Pulmonary artery endothelial cell (primary cell): Measurements from ENCODE around the gene NAV2. TPM values are rescaled to one million over a fixed set of nuclear protein-coding genes. Genes with fewer than 3 reads are reported as not detected.
"Not testable (repeated sequence)": the region's sequence is repeated elsewhere in the genome, so short reads cannot be mapped to it uniquely, and the experiment has no call there.

Experiments
- DNase-seq: peaks from one replicate; pipeline ENCODE4 v3.0.0-alpha.2; 2011; ENCODE audit warnings: low read depth, low spot score
- total RNA-seq: library from RNA; depleted of rRNA; stranded (reverse); fragments of >200 nt; gene quantifications from 2 replicates; pipeline ENCODE4 v1.2.3, GENCODE V29; 2014

Gene NAV2
- total RNA-seq, 1 donor from 2014 or later = 9.5 TPM

DNA sequence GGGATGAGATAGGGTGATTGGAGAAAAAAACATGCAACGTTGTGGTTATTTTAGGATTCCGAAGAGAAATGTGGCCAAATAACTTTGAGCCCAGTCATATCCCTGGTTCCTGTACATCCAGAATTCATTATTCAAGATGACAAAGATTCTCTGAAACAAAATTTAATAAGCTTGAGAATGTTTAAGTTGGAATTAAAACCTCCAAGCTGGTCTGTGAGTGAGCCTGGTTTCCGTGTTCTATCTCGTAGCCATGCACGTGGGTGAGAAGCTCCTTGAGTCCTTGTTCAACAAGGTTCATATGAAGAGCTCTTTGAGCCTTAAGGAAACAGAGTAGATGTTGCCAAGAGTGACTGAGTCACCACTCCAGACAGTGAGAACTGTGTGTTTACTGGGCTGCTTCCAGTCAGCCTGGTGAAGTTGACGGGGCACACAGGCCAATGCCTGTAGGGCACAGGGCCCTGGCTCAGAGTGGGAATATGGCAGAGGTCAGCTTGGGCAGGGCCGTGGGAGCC lies 206.5 kb downstream of the NAV2 start:
- peak; percentile 91 for DNase-seq

DNA sequence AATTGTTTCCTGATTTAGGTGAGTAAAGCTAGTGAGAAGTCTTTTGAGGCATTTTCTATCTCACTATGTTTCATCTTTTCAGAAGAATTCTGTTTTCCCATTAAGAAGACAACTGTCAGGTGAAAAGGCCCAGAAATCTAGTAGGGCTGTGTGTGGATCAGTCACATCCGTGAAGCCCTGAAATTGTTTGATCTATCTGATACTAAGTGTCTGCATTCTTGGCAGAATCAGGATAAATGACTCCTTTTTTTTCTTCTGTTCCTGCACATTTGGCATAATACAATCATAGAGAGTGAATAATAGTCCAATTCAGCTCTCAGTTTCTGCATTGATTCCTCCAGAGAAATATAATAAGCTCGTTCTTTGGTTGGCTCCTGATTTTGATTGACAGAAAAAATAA lies 208.3 kb downstream of the NAV2 start:
- DNase-seq = no peak

DNA sequence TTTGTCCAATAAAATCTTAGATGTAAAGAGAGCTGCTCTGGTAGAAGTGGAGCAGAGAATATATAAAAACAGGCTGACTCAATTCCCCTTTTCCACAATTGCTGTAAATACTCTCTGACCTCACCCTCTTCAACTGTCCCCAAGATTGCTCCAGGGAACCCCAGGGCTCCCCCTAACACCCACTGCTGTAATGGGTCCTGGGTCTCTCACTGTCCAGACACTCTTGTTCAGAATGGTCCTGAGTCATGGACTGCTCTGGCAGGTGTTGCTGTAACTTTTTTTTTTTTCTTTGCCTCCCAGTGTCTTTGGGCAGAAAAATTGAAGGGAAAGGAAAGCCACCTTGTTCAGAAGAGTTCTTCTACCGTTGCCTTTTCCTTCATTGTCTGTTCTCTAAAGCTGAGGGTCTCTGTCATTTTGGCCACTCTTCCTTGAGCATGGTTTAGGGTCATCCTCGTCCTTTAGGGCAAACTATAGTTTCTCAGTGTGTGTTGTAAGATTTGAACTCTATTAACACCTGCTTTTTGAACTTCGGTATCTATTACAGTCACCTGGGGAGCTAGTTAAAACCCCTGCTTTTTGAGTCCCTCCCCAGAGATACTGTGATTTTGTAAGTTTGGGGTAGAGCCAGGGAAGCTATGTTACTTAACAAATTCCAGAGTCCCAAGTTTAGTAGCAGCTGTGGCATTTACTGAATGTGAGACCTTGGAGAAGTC lies 209.5 kb downstream of the NAV2 start:
- no peak for DNase-seq

DNA sequence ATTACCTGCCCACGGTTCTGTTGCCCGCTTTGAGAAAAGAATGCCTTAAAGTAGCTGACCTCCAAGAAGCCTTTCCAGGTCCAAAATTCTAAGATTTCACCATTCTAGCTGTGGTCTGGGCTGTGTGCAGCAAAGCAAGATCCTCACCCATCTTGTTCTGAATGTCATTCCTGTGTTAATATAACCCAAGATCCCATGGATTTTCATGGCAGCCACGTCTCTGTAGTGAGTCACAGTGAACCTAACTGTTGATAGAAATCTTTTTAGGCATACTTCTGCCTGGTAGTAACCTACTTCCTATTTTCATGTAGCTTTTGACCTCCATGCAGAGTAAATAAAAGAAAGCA lies 210.0 kb downstream of the NAV2 start:
- no peak for DNase-seq

DNA sequence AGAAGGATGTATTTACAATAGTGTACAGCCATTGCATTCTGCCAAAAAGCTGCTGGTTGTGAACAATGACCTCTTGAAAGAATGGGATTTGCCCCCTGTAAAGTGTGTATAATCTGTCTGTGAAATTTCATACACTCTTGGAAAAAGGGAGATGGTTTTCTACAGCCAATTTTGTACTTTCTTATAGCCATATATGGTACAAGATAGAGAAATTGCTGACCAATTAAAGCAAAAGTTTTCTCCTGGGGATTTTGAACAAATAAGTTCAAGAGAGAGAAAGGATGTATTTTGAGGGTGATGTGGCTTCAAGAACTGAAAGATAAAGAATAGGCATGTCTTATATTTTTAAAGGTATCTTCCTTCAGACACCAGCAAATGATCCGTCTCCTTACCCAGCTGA lies 211.0 kb downstream of the NAV2 start:
- DNase-seq = no peak

DNA sequence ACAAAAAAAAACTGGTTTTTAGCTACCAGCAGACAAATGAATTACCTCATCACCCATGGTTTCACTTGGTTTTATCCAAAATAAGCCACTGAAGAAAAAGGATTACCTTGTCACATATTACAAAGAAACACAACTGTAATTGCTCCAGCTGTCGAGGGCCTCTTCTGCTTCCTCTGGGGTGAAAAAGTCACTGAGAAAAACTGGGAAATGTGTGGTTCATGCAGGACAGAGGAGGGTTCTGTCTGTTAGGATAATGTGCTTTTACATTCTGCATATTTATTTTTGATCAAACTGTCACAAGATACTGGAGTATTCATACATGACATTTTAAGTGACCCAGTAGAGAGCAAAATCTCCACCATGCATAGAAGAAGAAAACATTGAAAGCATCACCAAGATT lies 211.7 kb downstream of the NAV2 start:
- no peak for DNase-seq

DNA sequence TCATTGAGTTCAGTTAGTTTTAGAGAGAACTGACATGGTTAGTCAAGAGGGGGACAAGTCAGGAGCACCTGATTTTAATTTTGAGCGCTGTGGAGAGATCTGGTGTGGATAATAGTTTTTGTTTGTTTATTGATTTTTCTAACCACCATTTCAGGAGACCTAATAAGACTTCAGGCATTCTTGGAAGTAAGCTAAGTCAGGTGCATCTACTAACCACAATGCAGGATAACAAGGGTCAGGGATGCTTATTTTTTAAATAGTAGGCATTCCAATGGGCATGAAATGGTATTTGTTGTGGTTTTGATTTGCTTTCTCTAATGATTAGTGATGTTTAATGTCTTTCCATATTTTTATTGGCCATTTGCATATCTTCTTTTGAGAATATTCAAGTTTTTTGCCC lies 212.1 kb downstream of the NAV2 start:
- DNase-seq = no peak

DNA sequence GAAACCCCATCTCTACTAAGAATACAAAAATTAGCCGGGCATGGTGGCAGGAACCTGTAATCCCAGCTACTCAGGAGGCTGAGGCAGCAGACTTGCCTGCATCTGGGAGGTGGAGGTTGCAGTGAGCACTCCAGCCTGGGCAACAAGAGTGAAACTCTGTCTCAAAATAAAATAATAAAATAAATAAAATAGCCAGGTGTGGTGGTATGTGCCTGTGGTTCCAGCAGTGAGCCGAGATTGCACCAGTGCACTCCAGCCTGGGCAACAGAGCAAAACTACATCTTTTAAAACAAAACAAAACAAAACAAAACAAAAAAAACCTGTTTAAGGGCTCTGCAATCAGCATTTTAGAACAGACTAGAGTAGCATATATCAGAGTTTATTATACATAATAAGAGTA lies 214.8 kb downstream of the NAV2 start:
- not testable (repeated sequence) for DNase-seq

DNA sequence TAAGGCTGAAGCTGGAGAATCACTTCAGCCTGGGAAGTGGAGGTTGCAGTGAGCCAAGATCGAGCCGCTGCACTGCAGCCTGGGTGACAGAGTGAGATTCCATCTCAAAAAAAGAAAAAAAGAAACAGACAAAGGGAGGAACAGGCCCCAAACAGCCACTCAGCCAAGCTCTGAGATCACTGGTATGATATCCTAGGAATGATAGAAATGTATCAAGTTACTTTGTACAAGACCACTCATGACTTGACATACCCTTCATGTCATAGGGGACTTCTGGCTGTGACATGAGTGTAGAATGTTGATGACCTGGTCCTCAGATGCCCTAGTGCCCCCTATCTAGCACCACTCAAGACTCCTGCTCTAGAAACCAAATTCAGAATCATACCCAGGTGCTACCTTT lies 216.5 kb downstream of the NAV2 start:
- DNase-seq = no peak

DNA sequence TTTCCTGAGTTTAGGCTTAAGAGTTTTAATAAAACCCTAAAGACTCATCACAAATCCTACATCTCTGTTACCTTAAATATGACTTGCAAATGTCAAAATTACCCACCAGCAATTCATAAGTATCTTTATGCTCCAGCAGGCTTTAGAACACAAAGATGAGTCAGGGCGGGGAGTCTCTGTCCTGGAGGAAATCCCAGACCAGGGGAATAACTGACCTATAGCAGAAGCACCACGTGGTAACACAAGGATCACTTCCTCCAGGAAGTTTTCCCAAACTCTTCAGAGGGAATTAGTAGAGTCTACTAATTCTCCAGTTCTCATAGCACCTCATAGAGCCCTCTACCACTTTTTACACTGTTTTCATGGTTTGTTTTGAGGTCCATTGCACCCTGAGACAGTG lies 217.0 kb downstream of the NAV2 start:
- no peak for DNase-seq

DNA sequence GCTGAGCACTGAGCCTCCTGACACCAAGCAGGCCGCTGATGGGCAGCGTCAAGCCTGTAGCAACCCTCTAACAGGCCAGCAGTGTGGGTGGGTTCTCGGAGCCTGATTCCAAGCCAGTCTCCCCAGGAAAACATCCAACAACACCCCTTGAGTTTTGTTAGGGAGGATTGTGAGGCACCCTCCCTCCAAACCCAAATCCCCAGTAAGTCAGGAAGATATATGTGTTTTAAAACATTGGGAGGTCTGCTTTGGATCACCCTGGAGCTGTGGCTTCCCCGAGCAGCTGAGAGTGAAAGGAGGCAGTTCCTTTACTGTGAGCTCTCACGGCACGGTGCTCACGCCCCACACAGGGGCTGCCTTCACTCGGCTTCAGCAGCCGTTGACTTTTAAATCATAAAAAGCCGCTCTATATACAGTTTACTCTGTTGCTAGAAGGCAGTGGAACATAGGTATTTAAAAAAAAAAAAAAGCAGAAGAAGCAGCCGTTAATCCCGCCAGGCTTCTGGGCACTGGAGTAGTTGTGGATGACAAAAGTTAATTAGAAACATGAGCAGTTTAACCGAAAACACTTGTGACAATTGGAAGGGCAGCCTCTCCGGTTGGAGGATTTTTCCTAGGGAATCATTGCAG lies 218.6 kb downstream of the NAV2 start:
- DNase-seq = no peak

DNA sequence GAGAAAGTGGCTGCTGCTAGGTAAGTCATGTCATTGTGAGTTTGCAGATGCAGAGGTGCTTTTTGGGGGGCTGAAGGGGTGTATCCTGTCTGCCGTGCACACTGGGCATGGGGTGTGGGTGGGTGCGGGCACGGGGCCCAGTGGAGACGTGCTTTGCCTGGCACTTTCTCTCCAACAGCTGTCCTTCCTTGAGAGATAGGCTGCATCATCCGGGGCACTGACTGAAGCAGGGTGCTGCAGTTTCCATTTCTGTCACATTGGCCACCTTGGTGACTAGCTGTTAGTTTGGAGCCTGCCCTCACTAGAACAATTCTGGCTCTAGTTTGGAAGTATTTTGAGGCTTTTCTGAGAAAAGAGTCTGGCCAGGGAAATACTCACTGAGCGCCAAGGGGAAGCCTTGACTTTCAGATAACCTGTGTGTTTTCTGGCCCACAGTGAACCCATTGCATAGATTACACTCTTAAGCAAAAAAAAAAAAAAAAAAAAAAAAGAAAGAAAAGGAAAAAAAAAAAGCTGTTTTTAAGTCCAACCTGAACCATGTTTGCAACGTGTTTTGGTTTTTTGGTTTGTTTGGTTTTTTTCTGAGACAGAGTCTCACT lies 219.2 kb downstream of the NAV2 start:
- DNase-seq = no peak

DNA sequence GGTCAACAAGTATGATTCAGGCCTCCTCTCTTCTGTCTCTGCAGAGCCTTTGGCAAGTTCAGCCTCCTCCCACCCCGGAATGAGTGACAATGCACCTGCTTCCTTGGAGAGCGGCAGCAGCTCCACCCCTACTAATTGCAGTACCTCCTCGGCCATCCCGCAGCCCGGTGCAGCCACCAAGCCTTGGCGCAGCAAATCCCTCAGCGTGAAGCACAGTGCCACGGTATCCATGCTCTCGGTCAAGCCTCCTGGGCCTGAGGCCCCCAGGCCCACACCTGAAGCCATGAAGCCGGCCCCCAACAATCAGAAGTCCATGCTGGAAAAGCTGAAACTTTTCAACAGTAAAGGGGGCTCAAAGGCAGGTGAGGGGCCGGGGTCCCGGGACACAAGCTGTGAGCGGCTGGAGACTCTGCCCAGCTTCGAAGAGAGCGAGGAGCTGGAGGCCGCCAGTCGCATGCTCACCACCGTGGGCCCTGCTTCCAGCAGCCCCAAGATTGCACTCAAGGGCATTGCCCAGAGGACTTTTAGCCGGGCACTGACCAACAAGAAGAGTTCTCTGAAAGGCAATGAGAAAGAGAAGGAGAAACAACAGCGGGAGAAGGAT lies 220.6 kb downstream of the NAV2 start:
- no peak for DNase-seq

DNA sequence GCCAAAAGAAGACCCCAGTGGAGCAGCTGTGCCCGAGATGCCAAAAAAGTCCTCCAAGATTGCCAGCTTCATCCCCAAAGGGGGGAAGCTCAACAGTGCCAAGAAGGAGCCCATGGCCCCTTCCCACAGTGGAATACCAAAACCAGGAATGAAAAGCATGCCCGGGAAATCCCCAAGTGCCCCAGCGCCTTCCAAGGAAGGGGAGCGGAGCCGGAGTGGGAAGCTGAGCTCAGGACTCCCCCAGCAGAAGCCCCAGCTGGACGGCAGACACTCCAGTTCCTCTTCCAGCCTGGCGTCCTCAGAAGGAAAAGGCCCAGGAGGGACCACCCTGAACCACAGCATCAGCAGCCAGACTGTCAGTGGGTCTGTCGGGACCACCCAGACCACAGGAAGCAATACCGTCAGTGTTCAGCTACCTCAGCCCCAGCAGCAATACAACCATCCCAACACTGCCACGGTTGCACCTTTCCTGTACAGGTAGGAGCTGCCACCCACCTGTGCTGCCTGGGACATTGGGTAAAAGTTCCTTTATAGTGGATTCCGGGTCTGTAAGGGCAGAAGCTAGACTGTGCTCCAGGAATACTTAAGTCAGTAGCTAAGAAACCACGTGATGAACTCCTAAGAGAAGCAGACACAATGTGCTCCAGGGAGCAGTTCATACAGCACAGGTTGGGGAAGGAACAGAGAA lies 221.3 kb downstream of the NAV2 start:
- no peak for DNase-seq

DNA sequence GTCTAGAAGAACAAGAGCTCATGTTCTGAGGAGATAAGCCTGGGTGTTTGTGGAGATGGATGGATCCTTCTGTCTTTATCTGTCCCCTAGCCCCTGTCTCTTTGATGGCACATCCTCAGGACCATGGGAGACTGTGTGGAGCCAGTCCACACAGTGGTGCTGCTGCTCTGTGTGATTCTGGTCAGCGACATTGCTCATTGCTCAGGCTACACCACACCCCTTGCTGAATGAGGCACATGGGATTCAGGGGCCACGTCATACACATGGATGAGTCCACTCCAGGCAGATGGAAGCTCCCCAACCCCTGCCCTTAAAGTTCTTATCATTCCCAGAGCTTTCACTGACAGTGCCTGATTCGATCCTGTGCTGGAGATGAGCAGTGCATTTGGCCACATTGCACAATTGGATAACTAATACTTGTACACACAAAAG lies 222.2 kb downstream of the NAV2 start:
- no peak for DNase-seq

DNA sequence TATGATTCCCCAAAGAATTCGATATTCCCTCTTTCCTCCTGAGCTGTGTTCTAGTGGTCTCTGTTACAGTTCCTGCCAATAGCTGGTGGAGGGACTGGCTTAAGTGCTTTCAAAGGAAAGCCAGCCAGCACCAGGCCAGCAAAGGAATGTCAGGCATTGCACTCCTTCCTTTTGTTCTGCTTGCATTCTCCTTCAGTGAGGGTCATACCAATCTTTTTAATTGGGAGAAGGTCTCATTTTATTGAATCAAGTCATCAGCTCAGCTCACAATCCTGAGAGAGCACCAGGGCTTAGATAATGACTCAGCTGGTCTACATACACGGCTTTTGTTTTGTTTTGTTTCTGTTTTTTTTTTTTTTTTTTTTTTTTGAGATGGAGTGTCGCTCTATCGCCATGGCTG lies 222.9 kb downstream of the NAV2 start:
- DNase-seq = peak; percentile 68

DNA sequence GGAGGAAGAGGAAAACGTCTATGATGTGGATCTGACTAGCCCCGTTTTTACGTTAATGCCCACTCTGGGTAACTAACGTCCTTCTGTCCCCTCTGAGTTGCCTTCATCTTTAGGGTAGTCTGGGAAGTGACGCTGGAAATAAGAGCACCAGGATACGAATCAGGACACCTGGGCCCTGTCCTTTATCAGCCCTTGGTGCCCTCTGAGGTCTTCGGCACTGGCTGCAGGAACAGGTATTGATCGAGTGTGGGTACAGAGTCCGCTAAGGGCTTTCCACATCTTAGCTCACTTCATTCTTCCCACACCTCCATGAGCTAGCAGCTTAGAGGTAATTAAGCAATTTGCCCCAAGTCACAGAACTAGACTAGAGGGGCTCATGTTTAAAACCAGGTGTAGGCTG lies 223.8 kb downstream of the NAV2 start:
- DNase-seq = no peak

DNA sequence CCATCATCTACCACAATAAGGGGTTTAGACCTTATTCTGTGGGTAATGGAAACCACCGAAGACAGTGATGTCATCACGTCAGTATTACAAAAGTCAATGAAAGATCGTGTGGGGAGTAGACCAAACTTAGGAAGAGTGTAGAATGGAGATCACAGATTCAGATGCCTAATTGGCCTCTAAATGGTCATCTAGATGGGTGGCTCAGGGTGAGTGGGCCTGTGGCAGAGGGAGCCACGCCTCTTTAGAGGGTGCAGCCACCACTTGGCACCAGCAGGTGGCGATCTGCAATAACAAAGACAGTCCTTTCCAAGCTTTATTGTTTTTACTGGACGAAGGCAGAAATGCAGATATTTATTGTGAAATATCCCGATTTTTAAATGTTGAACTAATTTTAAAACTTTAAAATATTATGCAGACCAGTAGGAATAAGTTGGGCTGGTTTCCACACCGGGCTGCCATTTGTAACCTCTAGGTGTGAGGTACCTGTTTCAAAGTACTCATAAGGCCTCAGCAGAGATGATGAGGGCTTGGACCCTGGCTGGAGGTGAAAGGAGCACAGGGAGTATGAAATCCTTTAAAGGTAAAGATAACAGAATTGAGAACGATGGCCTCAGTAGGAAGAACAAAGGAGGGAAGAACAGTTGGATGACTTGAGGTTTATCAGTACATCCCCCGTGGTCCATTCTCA lies 225.7 kb downstream of the NAV2 start:
- DNase-seq = no peak

DNA sequence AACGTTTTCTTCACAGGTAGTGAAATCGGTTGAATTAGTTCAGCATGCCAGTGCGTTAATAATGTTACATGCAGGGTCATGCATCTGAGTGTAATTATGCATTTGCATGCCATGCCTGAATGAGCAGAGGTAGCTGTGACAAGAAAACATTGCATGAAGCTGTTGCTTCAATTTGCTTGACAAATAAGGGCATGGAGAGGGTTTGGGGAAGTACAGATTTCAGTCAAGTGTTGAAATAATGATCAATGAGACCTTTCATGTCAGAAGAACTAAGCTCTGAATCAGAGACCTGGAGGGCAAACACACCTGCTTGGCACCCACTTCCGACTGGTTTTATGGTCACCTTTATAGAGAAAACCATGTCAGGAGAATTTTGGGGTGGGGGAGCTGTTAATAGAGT lies 226.2 kb downstream of the NAV2 start:
- no peak for DNase-seq

DNA sequence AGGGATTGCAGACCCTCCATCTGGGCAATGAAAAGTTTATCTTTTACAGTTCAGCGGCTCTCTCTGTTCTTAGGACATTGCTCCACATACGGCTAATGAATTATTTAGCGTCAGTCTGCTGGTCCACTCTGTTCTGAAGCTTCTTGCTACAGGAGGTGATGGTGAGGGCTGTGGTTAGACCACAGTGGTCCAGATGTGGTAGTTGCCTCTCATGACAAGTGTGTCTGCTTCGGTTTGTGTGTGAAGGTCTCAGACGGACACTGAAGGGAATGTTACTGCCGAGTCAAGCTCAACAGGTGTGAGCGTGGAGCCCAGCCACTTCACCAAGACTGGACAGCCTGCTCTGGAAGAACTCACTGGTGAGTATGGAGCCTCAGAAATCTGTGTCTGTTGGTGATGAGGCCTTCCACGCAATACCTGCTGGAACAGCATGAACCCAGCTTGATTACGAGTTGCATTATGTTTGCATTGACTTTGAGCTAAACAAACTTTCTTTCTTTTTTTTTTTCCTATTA lies 226.8 kb downstream of the NAV2 start:
- no peak for DNase-seq

DNA sequence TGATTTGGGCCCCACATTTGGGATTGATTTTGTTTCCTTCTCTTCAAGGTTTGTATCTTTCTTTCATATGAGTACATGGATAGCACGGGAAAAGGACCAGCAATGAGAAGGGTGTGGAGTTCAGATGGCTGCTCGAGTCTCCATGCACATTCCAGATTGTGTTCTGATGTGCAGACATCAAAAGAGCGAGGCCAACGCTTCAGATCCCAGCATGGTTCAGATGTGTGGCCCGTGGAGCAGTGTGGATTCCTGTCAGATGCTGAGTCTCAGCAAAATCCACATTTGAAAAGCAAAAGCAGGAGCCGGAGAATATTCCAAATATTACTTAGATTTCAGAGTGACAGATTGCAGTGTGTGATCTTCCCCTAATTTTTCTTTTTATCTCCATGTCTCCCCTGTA lies 228.2 kb downstream of the NAV2 start:
- no peak for DNase-seq
